Measurements from ENCODE around the gene CHRNA4. TPM values are rescaled to one million over a fixed set of nuclear protein-coding genes. Genes with fewer than 3 reads are reported as not detected.

CHRNA4 gene
- total and polyA plus RNA-seq, 2 of the 13 experiments (the other 11 are each of a cell fraction or from before 2014, with no cell fraction given): not detected

DNA sequence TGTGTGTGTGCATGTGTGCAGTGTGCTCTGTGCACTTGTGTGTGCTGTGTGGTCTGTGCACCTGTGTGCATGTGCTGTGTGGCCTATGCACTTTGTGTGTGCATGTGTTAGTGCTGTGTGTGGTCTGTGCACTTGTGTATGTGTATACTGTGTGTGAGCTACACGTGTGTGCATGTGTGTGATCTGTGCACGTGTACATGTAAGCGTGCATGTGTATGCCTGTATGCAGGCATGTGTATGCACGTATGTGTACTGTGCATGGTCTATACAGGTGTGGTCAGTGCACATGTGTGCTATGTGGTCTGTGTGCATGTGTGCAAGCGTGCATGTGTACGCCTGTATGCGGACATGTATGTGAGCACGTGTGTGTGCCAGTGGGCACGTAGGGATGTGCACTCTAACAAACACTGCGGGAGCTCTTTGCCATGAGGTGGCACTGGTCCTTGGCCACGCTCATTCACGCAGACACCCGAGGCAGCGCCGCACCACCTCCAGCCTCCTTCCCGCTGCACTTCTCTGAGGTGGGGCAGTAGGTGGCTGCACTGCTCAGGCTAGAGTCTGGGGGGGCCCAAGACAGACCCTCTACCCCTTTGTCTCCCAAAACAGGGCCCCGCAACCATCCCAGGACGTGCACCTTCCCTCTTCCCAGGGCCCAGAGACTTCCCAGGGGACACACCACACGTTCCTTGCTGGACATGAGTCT lies 42.4 kb upstream of the CHRNA4 start:
- FAIRE-seq (no peak), ATAC-seq (no peak), DNase-seq (ENCODE audit: low spot score) (no peak)
- POLR2A ChIA-PET: no interaction called here
- H3K4me3 ChIP-seq (replicated peaks in 1 of 3; ENCODE audit: insufficient read depth in 1 of 3, low read depth in 2 of 3, low read length in 3 of 3): no peak overlapping the region
- intact Hi-C loops (cut with micrococcal nuclease; ENCODE audit: unreplicated experiment) (no loop called here), in situ Hi-C loops (cut with HindIII; ENCODE audit: extremely low pct_ligation_motif_present, low pct_unique_long_range_greater_than_20kb) (no loop called here)
- no TSS peak for BruUV-seq (replicated peaks)
- H3K4me1 ChIP-seq (ENCODE audit: insufficient read depth, low read length): no peaks in the 10 kb centered on the region; the same call in 1 of the 2 replicates
- no peak overlapping the region for H2AFZ ChIP-seq (ENCODE audit: low read length)
- no peaks in the 10 kb centered on the region for H3K79me2 ChIP-seq (ENCODE audit: insufficient read depth, low read length)
- no peaks in the 10 kb centered on the region for H3K9me3 ChIP-seq (ENCODE audit: low read length)
- H3K27ac ChIP-seq (ENCODE audit: extremely low read length, insufficient read depth, low read length): no peak overlapping the region
- H3K9ac ChIP-seq (ENCODE audit: insufficient read depth, low read depth, low read length): no peak overlapping the region
- CTCF ChIA-PET (ENCODE audit: low intra/inter-chr PET ratio, low total read pairs): no interaction called here
- H3K27me3 ChIP-seq (ENCODE audit: control insufficient read depth in 1 of 2, insufficient read depth in 2 of 2, low read length in 2 of 2): peaks cover 46 to 97% of the 10 kb centered on the region in 2 experiments
- no peak overlapping the region for H3K4me2 ChIP-seq (ENCODE audit: low read depth, low read length)
- H4K20me1 ChIP-seq (ENCODE audit: insufficient read depth, low read length): peaks cover 4% of the 10 kb centered on the region; the same call in 1 of the 2 replicates
- 14% methylated on average over 17 of the region's 19 CpGs for WGBS (ENCODE audit: low lambda C conversion rate)
- no peaks in the 10 kb centered on the region for H3K36me3 ChIP-seq (replicated peaks in 1 of 2; ENCODE audit: control insufficient read depth in 1 of 2, insufficient read depth in 2 of 2, low read length in 2 of 2)
- TF ChIP-seq, protein P1, sequence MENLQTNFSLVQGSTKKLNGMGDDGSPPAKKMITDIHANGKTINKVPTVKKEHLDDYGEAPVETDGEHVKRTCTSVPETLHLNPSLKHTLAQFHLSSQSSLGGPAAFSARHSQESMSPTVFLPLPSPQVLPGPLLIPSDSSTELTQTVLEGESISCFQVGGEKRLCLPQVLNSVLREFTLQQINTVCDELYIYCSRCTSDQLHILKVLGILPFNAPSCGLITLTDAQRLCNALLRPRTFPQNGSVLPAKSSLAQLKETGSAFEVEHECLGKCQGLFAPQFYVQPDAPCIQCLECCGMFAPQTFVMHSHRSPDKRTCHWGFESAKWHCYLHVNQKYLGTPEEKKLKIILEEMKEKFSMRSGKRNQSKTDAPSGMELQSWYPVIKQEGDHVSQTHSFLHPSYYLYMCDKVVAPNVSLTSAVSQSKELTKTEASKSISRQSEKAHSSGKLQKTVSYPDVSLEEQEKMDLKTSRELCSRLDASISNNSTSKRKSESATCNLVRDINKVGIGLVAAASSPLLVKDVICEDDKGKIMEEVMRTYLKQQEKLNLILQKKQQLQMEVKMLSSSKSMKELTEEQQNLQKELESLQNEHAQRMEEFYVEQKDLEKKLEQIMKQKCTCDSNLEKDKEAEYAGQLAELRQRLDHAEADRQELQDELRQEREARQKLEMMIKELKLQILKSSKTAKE (CRISPR knock-in tag; IDR thresholded peaks at IDR 0.05; ENCODE audit: borderline replicate concordance): 0 out of 2 replicates have a peak, but pooled peaks have one; percentile 42
- TF ChIP-seq ARID2 (CRISPR knock-in tag; IDR thresholded peaks at IDR 0.05; ENCODE audit: borderline replicate concordance): no peak
- no peak for TF ChIP-seq ZNF792 (CRISPR knock-in tag; IDR thresholded peaks at IDR 0.05)
- TF ChIP-seq, protein P2, sequence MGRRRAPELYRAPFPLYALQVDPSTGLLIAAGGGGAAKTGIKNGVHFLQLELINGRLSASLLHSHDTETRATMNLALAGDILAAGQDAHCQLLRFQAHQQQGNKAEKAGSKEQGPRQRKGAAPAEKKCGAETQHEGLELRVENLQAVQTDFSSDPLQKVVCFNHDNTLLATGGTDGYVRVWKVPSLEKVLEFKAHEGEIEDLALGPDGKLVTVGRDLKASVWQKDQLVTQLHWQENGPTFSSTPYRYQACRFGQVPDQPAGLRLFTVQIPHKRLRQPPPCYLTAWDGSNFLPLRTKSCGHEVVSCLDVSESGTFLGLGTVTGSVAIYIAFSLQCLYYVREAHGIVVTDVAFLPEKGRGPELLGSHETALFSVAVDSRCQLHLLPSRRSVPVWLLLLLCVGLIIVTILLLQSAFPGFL (CRISPR knock-in tag; IDR thresholded peaks at IDR 0.05): no peak
- no peak for TF ChIP-seq MEF2D (CRISPR knock-in tag; IDR thresholded peaks at IDR 0.05)
- TF ChIP-seq DNMT1 (CRISPR knock-in tag; IDR thresholded peaks at IDR 0.05): 0 out of 2 replicates have a peak, but pooled peaks have one; percentile 26
- TF ChIP-seq, protein P3, sequence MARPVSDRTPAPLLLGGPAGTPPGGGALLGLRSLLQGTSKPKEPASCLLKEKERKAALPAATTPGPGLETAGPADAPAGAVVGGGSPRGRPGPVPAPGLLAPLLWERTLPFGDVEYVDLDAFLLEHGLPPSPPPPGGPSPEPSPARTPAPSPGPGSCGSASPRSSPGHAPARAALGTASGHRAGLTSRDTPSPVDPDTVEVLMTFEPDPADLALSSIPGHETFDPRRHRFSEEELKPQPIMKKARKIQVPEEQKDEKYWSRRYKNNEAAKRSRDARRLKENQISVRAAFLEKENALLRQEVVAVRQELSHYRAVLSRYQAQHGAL (CRISPR knock-in tag; IDR thresholded peaks at IDR 0.05; ENCODE audit: not compliant biosample characterization): no peak
- TF ChIP-seq, protein P4, sequence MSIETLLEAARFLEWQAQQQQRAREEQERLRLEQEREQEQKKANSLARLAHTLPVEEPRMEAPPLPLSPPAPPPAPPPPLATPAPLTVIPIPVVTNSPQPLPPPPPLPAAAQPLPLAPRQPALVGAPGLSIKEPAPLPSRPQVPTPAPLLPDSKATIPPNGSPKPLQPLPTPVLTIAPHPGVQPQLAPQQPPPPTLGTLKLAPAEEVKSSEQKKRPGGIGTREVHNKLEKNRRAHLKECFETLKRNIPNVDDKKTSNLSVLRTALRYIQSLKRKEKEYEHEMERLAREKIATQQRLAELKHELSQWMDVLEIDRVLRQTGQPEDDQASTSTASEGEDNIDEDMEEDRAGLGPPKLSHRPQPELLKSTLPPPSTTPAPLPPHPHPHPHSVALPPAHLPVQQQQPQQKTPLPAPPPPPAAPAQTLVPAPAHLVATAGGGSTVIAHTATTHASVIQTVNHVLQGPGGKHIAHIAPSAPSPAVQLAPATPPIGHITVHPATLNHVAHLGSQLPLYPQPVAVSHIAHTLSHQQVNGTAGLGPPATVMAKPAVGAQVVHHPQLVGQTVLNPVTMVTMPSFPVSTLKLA (IDR thresholded peaks at IDR 0.05): peak; percentile 99
- TF ChIP-seq EHMT2 (IDR thresholded peaks at IDR 0.05; ENCODE audit: borderline replicate concordance, low read depth, low read length): no peak
- TF ChIP-seq RNF2 (conservative IDR thresholded peaks at IDR 0.05; ENCODE audit: low read depth): no peak
- TF ChIP-seq IRF2 (CRISPR knock-in tag; IDR thresholded peaks at IDR 0.05): no peak
- no peak for TF ChIP-seq ZNF768 (CRISPR knock-in tag; IDR thresholded peaks at IDR 0.05)
- TF ChIP-seq, protein P5, sequence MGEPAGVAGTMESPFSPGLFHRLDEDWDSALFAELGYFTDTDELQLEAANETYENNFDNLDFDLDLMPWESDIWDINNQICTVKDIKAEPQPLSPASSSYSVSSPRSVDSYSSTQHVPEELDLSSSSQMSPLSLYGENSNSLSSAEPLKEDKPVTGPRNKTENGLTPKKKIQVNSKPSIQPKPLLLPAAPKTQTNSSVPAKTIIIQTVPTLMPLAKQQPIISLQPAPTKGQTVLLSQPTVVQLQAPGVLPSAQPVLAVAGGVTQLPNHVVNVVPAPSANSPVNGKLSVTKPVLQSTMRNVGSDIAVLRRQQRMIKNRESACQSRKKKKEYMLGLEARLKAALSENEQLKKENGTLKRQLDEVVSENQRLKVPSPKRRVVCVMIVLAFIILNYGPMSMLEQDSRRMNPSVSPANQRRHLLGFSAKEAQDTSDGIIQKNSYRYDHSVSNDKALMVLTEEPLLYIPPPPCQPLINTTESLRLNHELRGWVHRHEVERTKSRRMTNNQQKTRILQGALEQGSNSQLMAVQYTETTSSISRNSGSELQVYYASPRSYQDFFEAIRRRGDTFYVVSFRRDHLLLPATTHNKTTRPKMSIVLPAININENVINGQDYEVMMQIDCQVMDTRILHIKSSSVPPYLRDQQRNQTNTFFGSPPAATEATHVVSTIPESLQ (CRISPR knock-in tag; conservative IDR thresholded peaks at IDR 0.05): no peak
- TF ChIP-seq ZNF136 (CRISPR knock-in tag; IDR thresholded peaks at IDR 0.05; ENCODE audit: low read depth): no peak
- TF ChIP-seq CBX1 (IDR thresholded peaks at IDR 0.05; ENCODE audit: low read depth): no peak
